Measurements from ENCODE around the gene GTPBP4. TPM values are rescaled to one million over a fixed set of nuclear protein-coding genes. Genes with fewer than 3 reads are reported as not detected.
A peak's percentile ranks its signal among the peaks of the same experiment; 100 is the strongest.

GTPBP4 gene
- total RNA-seq, 4 donors from 2014 or later, result 28.9 to 104 (median 40.0) TPM

GRCh38 chr10:1054684-1055083, 66.5 kb downstream of the GTPBP4 start:
- ATAC-seq (ENCODE audit: low FRiP score) (no peak), DNase-seq (ENCODE audit: low spot score) (no peak)
- no peak for TF ChIP-seq CTCF (IDR thresholded peaks at IDR 0.05)

GRCh38 chr10:1056326-1057105, 68.3 kb downstream of the GTPBP4 start, which contains the start of gene WDR37:
WDR37 (plus strand) TSS chr10:1056385; CDS start chr10:1072156, 15,771 bp downstream.
- ATAC-seq (ENCODE audit: low FRiP score), result peak; percentile 94
- no peak for TF ChIP-seq CTCF (IDR thresholded peaks at IDR 0.05)
- peak; percentile 64 for DNase-seq (ENCODE audit: low spot score)

GRCh38 chr10:1057106-1057657, 68.9 kb downstream of the GTPBP4 start:
- TF ChIP-seq CTCF (IDR thresholded peaks at IDR 0.05), result no peak
- DNase-seq (ENCODE audit: low spot score), result no peak
- no peak for ATAC-seq (ENCODE audit: low FRiP score)

GRCh38 chr10:1058017-1058416, 69.8 kb downstream of the GTPBP4 start:
- DNase-seq (ENCODE audit: low spot score), result no peak
- no peak for ATAC-seq (ENCODE audit: low FRiP score)
- no peak for TF ChIP-seq CTCF (IDR thresholded peaks at IDR 0.05)

GRCh38 chr10:1059902-1060301, 71.7 kb downstream of the GTPBP4 start:
- TF ChIP-seq CTCF (IDR thresholded peaks at IDR 0.05), result no peak
- ATAC-seq (ENCODE audit: low FRiP score) (no peak), DNase-seq (ENCODE audit: low spot score) (no peak)

GRCh38 chr10:1061930-1062774, 73.9 kb downstream of the GTPBP4 start:
- peak; percentile 29 for ATAC-seq (ENCODE audit: low FRiP score)
- TF ChIP-seq CTCF (IDR thresholded peaks at IDR 0.05), result no peak
- no peak for DNase-seq (ENCODE audit: low spot score)
